ENCODE measurements around the gene MEN1. TPM values are rescaled to one million over a fixed set of nuclear protein-coding genes. Genes with fewer than 3 reads are reported as not detected.

MEN1 gene
- total RNA-seq, 1 donor from 2014 or later = 23.5 TPM

DNA sequence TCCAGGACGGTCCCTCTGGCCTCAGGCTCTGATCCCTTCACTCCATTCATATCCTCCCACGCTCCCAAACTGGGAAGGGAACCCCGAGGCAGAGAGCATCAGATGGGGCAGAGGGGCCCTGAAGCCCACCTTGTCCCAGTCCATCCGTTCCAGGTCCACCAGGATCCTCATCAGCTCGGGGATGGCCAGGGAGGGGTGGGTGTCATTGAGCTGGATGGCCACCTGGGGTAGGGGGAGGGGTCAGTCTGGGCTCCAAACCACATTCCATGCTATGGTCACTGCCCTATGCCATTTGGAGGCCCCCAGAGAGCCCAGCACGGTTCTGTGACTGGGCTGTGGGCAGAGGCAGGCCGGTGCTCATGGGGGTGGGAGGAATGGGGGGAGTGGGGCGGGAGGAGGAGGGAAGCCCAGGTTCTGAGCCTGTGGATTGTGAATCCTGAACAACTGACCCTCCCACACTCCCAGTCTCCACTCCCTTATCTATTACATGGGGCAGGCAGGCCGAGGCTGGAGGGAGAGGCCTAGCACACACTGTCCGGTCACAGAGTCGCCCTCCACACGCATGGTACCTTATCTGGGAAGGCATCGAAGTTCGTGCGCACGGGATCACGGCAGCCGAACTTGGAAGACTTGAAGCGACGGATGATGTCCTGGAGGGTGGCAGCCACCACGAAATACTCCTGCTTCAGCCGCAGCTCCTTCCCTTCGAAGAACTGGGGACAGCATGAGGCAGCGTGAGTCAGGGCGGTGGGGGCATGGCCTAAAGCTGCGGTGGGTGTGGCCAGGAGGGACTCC, 56.0 kb downstream of the MEN1 start:
- TF ChIP-seq, protein P1, sequence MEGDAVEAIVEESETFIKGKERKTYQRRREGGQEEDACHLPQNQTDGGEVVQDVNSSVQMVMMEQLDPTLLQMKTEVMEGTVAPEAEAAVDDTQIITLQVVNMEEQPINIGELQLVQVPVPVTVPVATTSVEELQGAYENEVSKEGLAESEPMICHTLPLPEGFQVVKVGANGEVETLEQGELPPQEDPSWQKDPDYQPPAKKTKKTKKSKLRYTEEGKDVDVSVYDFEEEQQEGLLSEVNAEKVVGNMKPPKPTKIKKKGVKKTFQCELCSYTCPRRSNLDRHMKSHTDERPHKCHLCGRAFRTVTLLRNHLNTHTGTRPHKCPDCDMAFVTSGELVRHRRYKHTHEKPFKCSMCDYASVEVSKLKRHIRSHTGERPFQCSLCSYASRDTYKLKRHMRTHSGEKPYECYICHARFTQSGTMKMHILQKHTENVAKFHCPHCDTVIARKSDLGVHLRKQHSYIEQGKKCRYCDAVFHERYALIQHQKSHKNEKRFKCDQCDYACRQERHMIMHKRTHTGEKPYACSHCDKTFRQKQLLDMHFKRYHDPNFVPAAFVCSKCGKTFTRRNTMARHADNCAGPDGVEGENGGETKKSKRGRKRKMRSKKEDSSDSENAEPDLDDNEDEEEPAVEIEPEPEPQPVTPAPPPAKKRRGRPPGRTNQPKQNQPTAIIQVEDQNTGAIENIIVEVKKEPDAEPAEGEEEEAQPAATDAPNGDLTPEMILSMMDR (conservative IDR thresholded peaks at IDR 0.05; ENCODE audit: low read depth, low read length) = no peak
- H3K4me3 ChIP-seq (ENCODE audit: low read depth, low read length) = no peak overlapping the region
- DNase-seq (ENCODE audit: low read depth) = no peak

Other genes starting within 250 kb of the MEN1 start
- not detected in 2 replicates for gene SLC22A12, start 219.3 kb downstream of the MEN1 start, total RNA-seq
- 0.29 TPM in 1 of 2 replicates, not detected in the other for gene NRXN2, start 87.4 kb downstream of the MEN1 start, total RNA-seq
- gene RASGRP2, start 66.4 kb downstream of the MEN1 start, total RNA-seq = not detected in 2 replicates
- not detected in 2 replicates for gene PYGM, start 50.6 kb downstream of the MEN1 start, total RNA-seq
- gene SF1, start 32.0 kb downstream of the MEN1 start, total RNA-seq = 111 and 136 TPM in 2 replicates
- 25.2 and 52.4 TPM in 2 replicates for gene MAP4K2, start 7.3 kb downstream of the MEN1 start, total RNA-seq
- 4.6 and 8.9 TPM in 2 replicates for gene CDC42BPG, start 34.1 kb upstream of the MEN1 start, total RNA-seq
- gene EHD1, start 68.1 kb upstream of the MEN1 start, total RNA-seq = 82.7 and 93.4 TPM in 2 replicates
- 22.4 and 25.8 TPM in 2 replicates for gene ATG2A, start 106.7 kb upstream of the MEN1 start, total RNA-seq
- 16.8 and 32.9 TPM in 2 replicates for gene PPP2R5B, start 114.1 kb upstream of the MEN1 start, total RNA-seq
- gene GPHA2, start 125.3 kb upstream of the MEN1 start, total RNA-seq = not detected in 2 replicates
- gene MAJIN, start 161.6 kb upstream of the MEN1 start, total RNA-seq = not detected in 2 replicates
- 0.35 and 1.1 TPM in 2 replicates for gene BATF2, start 186.4 kb upstream of the MEN1 start, total RNA-seq
- 151 and 169 TPM in 2 replicates for gene ARL2, start 203.6 kb upstream of the MEN1 start, total RNA-seq
- gene SNX15, start 216.9 kb upstream of the MEN1 start, total RNA-seq = 16.5 and 18.5 TPM in 2 replicates
- 49.0 and 50.6 TPM in 2 replicates for gene SAC3D1, start 230.7 kb upstream of the MEN1 start, total RNA-seq
- 14.7 and 27.9 TPM in 2 replicates for gene NAALADL1, start 248.0 kb upstream of the MEN1 start, total RNA-seq

All from epithelial cell of proximal tubule (primary cell).